HEK293 (cell line): ENCODE measurements around the gene KLC1.
"Not testable (repeated sequence)": the region's sequence is repeated elsewhere in the genome, so short reads cannot be mapped to it uniquely, and the experiment has no call there.

Source experiments
- CTCF ChIA-PET: fragments of 350-600 bp; formaldehyde crosslinking; extraction: SDS; loops from one replicate; lab custom pipeline; 2021; ENCODE audit warnings: antibody characterized with exemption; lab: Yijun Ruan, JAX
- POLR2A ChIA-PET: fragments of 300-600 bp; formaldehyde crosslinking; extraction: SDS; loops from one replicate; lab custom pipeline; 2020; ENCODE audit warnings: antibody characterized with exemption, inconsistent platforms; lab: Yijun Ruan, JAX
- H3K27ac ChIP-seq: fragments of 200-500 bp; sonication (Bioruptor generic); 2 replicates; pipeline ENCODE4 v1.5.1; 2014; ENCODE audit warnings: low read depth, low read length, control low read depth, inconsistent platforms; ENCODE audit errors: extremely low read depth
- H3K36me3 ChIP-seq, 2 experiments: fragments of 200-500 bp in 1 of 2; sonication (Bioruptor generic) in 1 of 2; 1 replicate in 1 of 2; 2 replicates in 1 of 2; pipeline ENCODE4 v1.5.1; 2014 to 2017; ENCODE audit warnings: inconsistent platforms in 2 of 2, low read length in 2 of 2; ENCODE audit not compliant: control insufficient read depth in 2 of 2, insufficient read depth in 1 of 2
- H3K4me1 ChIP-seq: fragments of 200-500 bp; sonication (Bioruptor generic); 2 replicates; pipeline ENCODE4 v1.5.1; 2014; ENCODE audit warnings: mild to moderate bottlenecking, low read length, inconsistent platforms; ENCODE audit not compliant: control insufficient read depth, insufficient read depth
- H3K4me3 ChIP-seq: 2 replicates; pipeline ENCODE4 v1.5.1; 2011; ENCODE audit warnings: low read depth, mild to moderate bottlenecking, control low read depth, low read length, moderate library complexity
- H3K9me3 ChIP-seq: fragments of 200-500 bp; sonication (Bioruptor generic); 2 replicates; pipeline ENCODE4 v1.5.1; 2014; ENCODE audit warnings: low read depth, low read length, inconsistent platforms; ENCODE audit not compliant: control insufficient read depth, insufficient read depth
- ELK4 ChIP-seq: IDR thresholded peaks from 2 replicates; pipeline ENCODE4 v1.6.1; 2011; ENCODE audit warnings: mild to moderate bottlenecking, low read depth, low read length, borderline replicate concordance
- PATZ1 ChIP-seq: fragments of 450-650 bp; formaldehyde crosslinking; IDR thresholded peaks from 2 replicates; pipeline ENCODE4 v1.5.1; 2016; ENCODE audit warnings: missing biosample characterization, missing genetic modification characterization
- PRDM2 ChIP-seq: fragments of 450-650 bp; formaldehyde crosslinking; IDR thresholded peaks from 2 replicates; pipeline ENCODE4 v1.5.1; 2016; ENCODE audit warnings: missing biosample characterization, missing genetic modification characterization, borderline replicate concordance
- ZBTB49 ChIP-seq: fragments of 450-650 bp; formaldehyde crosslinking; IDR thresholded peaks from 2 replicates; pipeline ENCODE4 v1.5.1; 2016; ENCODE audit warnings: missing biosample characterization, missing genetic modification characterization, low read depth
- ZNF10 ChIP-seq: fragments of 450-650 bp; formaldehyde crosslinking; IDR thresholded peaks from 2 replicates; pipeline ENCODE4 v1.5.1; 2017; ENCODE audit warnings: missing biosample characterization, missing genetic modification characterization
- ZNF157 ChIP-seq: fragments of 450-650 bp; formaldehyde crosslinking; IDR thresholded peaks from 2 replicates; pipeline ENCODE4 v1.5.1; 2016; ENCODE audit warnings: missing biosample characterization, missing genetic modification characterization
- ZNF24 ChIP-seq: fragments of 450-650 bp; formaldehyde crosslinking; IDR thresholded peaks from 2 replicates; pipeline ENCODE4 v1.5.1; 2016; ENCODE audit warnings: missing biosample characterization, missing genetic modification characterization
- ZNF26 ChIP-seq: fragments of 450-650 bp; formaldehyde crosslinking; IDR thresholded peaks from 2 replicates; pipeline ENCODE4 v1.5.1; 2016; ENCODE audit warnings: missing biosample characterization, missing genetic modification characterization
- ZNF37A ChIP-seq: fragments of 450-650 bp; IDR thresholded peaks from 2 replicates; pipeline ENCODE4 v1.5.1; 2018; ENCODE audit warnings: missing biosample characterization, missing genetic modification characterization
- ZNF600 ChIP-seq: fragments of 450-650 bp; formaldehyde crosslinking; IDR thresholded peaks from 2 replicates; pipeline ENCODE4 v1.5.1; 2016; ENCODE audit warnings: missing biosample characterization, missing genetic modification characterization
- ZNF692 ChIP-seq: fragments of 450-650 bp; formaldehyde crosslinking; IDR thresholded peaks from 2 replicates; pipeline ENCODE4 v1.5.1; 2016; ENCODE audit warnings: missing biosample characterization, missing genetic modification characterization

KLC1 gene

GRCh38 chr14:103652806-103653205 lies 23.8 kb downstream of the KLC1 start:
- no peak overlapping the region for H3K27ac ChIP-seq
- H3K9me3 ChIP-seq = no peaks in the 10 kb centered on the region
- ChIA-PET POLR2A (no interaction called here), CTCF (interaction anchor here (0.6 to 0.8 kb wide), 3 partner anchors 27 to 81 kb away, joined by 3 read pairs; no protein-coding TSS in a partner anchor)
- H3K36me3 ChIP-seq = peaks cover 21 to 53% of the 10 kb centered on the region in 2 experiments
- no peaks in the 10 kb centered on the region for H3K4me1 ChIP-seq
- H3K4me3 ChIP-seq = no peak overlapping the region
- TF ChIP-seq PATZ1 (tag by site-specific recombination) (no peak), PRDM2 (tag by site-specific recombination) (no peak), ZNF157 (tag by site-specific recombination) (no peak), ZBTB49 (tag by site-specific recombination) (no peak)

- peaks cover 24 to 56% of the 10 kb centered on the region in 2 experiments for H3K36me3 ChIP-seq
- CTCF ChIA-PET = interaction anchor here (0.7 kb wide), 2 partner anchors 26 to 106 kb away, joined by 3 read pairs; no protein-coding TSS in a partner anchor
- H3K4me3 ChIP-seq, H3K4me1 ChIP-seq, H3K27ac ChIP-seq, POLR2A ChIA-PET, H3K9me3 ChIP-seq: not testable (repeated sequence)
- TF ChIP-seq ZNF600 (tag by site-specific recombination) = 0 out of 2 replicates have a peak, but pooled peaks have one; percentile 8
Measured at GRCh38 chr14:103653336-103653735, 24.3 kb downstream of the KLC1 start.

GRCh38 chr14:103653805-103654204 lies 24.8 kb downstream of the KLC1 start:
- ChIA-PET CTCF (interaction anchor here (0.7 kb wide), 1 partner anchor 107 kb away, joined by 3 read pairs; no protein-coding TSS in a partner anchor), POLR2A (no interaction called here)
- no peak for TF ChIP-seq ZNF37A (tag by site-specific recombination)
- TF ChIP-seq ZNF10 (tag by site-specific recombination) = no peak
- no peak for TF ChIP-seq ELK4
- no peak for TF ChIP-seq ZNF692 (tag by site-specific recombination)
- TF ChIP-seq ZNF26 = no peak
- no peak for TF ChIP-seq ZNF24 (tag by site-specific recombination)
- H3K36me3 ChIP-seq = peaks cover 29 to 55% of the 10 kb centered on the region in 2 experiments
- H3K4me1 ChIP-seq = no peaks in the 10 kb centered on the region
- no peaks in the 10 kb centered on the region for H3K9me3 ChIP-seq
- H3K4me3 ChIP-seq = no peak overlapping the region
- H3K27ac ChIP-seq = no peak overlapping the region
